Gastrocnemius medialis (tissue), 4 donors: ENCODE data around the gene XPC. TPM values are rescaled to one million over a fixed set of nuclear protein-coding genes. Genes with fewer than 3 reads are reported as not detected.
A peak's percentile ranks its signal among the peaks of the same experiment; 100 is the strongest.

Source experiments
- ATAC-seq, 2 donors: fragments of 150-250 bp; one replicate each; pipeline ENCODE4 v1.9.1; 2016
- DNase-seq, 2 donors: peaks; one replicate each; pipeline ENCODE4 v3.0.0-alpha.2; 2019
- H3K27ac ChIP-seq, 4 donors: fragments of 200-600 bp; sonication (generic); 1 replicate in 1 of 4; 2 replicates in 3 of 4; pipeline ENCODE4 v1.5.1; 2016 to 2018; ENCODE audit warnings: mild to moderate bottlenecking in 2 of 4, moderate library complexity in 1 of 4
- H3K27me3 ChIP-seq, 3 donors: fragments of 200-600 bp; sonication (generic) in 2 of 3; 1 replicate in 1 of 3; 2 replicates in 2 of 3; pipeline versions ENCODE4 v1.5.1 to v1.6.0; 2016 to 2019; ENCODE audit warnings: mild to moderate bottlenecking in 1 of 3, moderate library complexity in 1 of 3
- H3K36me3 ChIP-seq, 2 donors: fragments of 200-600 bp; sonication (generic) in 1 of 2; one replicate each; pipeline ENCODE4 v1.5.1; 2017 to 2018
- H3K4me1 ChIP-seq, 2 donors: fragments of 200-600 bp; sonication (generic) in 1 of 2; one replicate each; pipeline ENCODE4 v1.5.1; 2016 to 2017; ENCODE audit warnings: mild to moderate bottlenecking in 2 of 2
- H3K4me3 ChIP-seq, 4 donors: fragments of 200-600 bp; sonication (generic) in 3 of 4; 1 replicate in 1 of 4; 2 replicates in 3 of 4; pipeline ENCODE4 v1.5.1; 2016 to 2019; ENCODE audit warnings: mild to moderate bottlenecking in 2 of 4
- H3K9me3 ChIP-seq, 3 donors: fragments of 200-600 bp; sonication (generic) in 2 of 3; 1 replicate in 1 of 3; 2 replicates in 2 of 3; pipeline ENCODE4 v1.5.1; 2016 to 2019
- POLR2A ChIP-seq, 2 donors: fragments of 450-650 bp; IDR thresholded peaks; one replicate each; pipeline ENCODE4 v1.6.1; 2017; ENCODE audit warnings: antibody characterized with exemption in 2 of 2, mild to moderate bottlenecking in 2 of 2, moderate library complexity in 2 of 2
- in situ Hi-C, 4 donors: fragments of 200-750 bp; cut with MboI; loops; one replicate each; pipeline versions ENCODE4 v1.15.0 to v1.8.0; 2017; ENCODE audit warnings: low sequenced_read_pairs in 4 of 4
- intact Hi-C: fragments of 100-400 bp; cut with DNase I; formaldehyde crosslinking; loops from one replicate; pipeline ENCODE4 v1.15.1; 2023; ENCODE audit warnings: low total_unique reads
- total RNA-seq, 4 donors: library from RNA; depleted of rRNA; stranded (reverse); fragments of >200 nt; gene quantifications; one replicate each; pipeline versions ENCODE4 v1.1.0 to v1.2.3, GENCODE V29; 2016
- TF ChIP-seq, protein P1 (sequence below), 5 experiments: fragments of 450-650 bp in 3 of 5; fragments of 200-600 bp in 2 of 5; sonication (generic) in 2 of 5; IDR thresholded peaks in 4 of 5; conservative IDR thresholded peaks in 1 of 5; 1 replicate in 4 of 5; 2 replicates in 1 of 5; pipeline ENCODE4 v1.5.1; 2016 to 2019; ENCODE audit warnings: antibody characterized with exemption in 5 of 5, mild to moderate bottlenecking in 3 of 5, moderate library complexity in 3 of 5

The XPC gene
- total RNA-seq, 4 donors from 2014 or later = 22.0 to 30.6 (median 27.0) TPM

GRCh38 chr3:14186854-14187458 is 8.6 kb upstream of the XPC start:
- DNase-seq (no peak), ATAC-seq (no peak)
- intact Hi-C loops = no loop called here
- Histone ChIP-seq H3K9me3 (no peaks in the 10 kb centered on the region), H3K4me3 (no peak overlapping the region), H3K36me3 (peaks cover 0 to 44% of the 10 kb centered on the region in 2 donors), H3K27me3 (no peaks in the 10 kb centered on the region), H3K27ac (no peak overlapping the region), H3K4me1 (peaks cover 0 to 5% of the 10 kb centered on the region in 2 donors)
- in situ Hi-C loops = loop anchor here in 1 of 4 donors (10.0 kb wide), 1 partner anchor 292 kb away; no protein-coding TSS in a partner anchor
- TF ChIP-seq POLR2A (IDR thresholded peaks at IDR 0.05) = no peak
- TF ChIP-seq, protein P1, sequence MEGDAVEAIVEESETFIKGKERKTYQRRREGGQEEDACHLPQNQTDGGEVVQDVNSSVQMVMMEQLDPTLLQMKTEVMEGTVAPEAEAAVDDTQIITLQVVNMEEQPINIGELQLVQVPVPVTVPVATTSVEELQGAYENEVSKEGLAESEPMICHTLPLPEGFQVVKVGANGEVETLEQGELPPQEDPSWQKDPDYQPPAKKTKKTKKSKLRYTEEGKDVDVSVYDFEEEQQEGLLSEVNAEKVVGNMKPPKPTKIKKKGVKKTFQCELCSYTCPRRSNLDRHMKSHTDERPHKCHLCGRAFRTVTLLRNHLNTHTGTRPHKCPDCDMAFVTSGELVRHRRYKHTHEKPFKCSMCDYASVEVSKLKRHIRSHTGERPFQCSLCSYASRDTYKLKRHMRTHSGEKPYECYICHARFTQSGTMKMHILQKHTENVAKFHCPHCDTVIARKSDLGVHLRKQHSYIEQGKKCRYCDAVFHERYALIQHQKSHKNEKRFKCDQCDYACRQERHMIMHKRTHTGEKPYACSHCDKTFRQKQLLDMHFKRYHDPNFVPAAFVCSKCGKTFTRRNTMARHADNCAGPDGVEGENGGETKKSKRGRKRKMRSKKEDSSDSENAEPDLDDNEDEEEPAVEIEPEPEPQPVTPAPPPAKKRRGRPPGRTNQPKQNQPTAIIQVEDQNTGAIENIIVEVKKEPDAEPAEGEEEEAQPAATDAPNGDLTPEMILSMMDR (IDR thresholded peaks at IDR 0.05 in 4 of 5, conservative IDR thresholded peaks at IDR 0.05 in 1 of 5) = no peak

- Histone ChIP-seq H3K36me3 (peaks cover 0 to 51% of the 10 kb centered on the region in 2 donors), H3K4me3 (no peak overlapping the region)
- in situ Hi-C loops = loop anchor here in 1 of 4 donors (10.0 kb wide), 1 partner anchor 288 kb away; no protein-coding TSS in a partner anchor
Measured at GRCh38 chr3:14183015-14183577, 4.7 kb upstream of the XPC start.

DNA sequence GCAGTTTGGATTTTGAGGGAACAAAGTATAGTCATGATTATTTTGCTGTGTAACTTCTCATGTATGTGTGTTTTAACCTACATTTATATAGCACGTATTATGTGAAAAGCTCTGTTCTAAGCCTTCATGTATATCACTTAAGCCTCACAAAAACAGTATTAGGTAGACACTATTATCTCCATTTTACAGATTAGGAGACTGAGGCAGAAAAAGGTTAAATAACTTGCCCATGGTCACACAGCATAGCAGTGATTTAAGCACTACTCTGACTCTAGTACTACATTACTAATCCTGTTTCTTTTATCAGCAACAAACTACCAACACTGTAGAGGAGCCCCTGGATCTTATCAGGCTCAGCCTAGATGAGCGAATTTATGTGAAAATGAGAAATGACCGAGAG is 2.9 kb upstream of the XPC start:
- no peaks in the 10 kb centered on the region for H3K9me3 ChIP-seq
- TF ChIP-seq, protein P1 (IDR thresholded peaks at IDR 0.05 in 4 of 5, conservative IDR thresholded peaks at IDR 0.05 in 1 of 5) = no peak
- no peak for TF ChIP-seq POLR2A (IDR thresholded peaks at IDR 0.05)
- H3K27ac ChIP-seq = peak overlapping the region in 1 of 4 donors; percentile 66
- in situ Hi-C loops (loop anchor here in 1 of 4 donors (10.0 kb wide), 1 partner anchor 286 kb away; no protein-coding TSS in a partner anchor), intact Hi-C loops (no loop called here)
- H3K4me1 ChIP-seq = peaks cover 22 to 37% of the 10 kb centered on the region in 2 donors
- H3K4me3 ChIP-seq = no peak overlapping the region
- no peaks in the 10 kb centered on the region for H3K27me3 ChIP-seq
- peaks cover 0 to 39% of the 10 kb centered on the region in 2 donors for H3K36me3 ChIP-seq
- DNase-seq = no peak
- no peak for ATAC-seq

More at GRCh38 chr3:14183015-14183577, 4.7 kb upstream of the XPC start:
- H3K27me3 ChIP-seq = no peaks in the 10 kb centered on the region
- no peak overlapping the region for H3K27ac ChIP-seq
- H3K9me3 ChIP-seq = no peaks in the 10 kb centered on the region
- DNase-seq = no peak
- ATAC-seq = no peak
- peaks cover 10 to 24% of the 10 kb centered on the region in 2 donors for H3K4me1 ChIP-seq
- intact Hi-C loops = no loop called here
- TF ChIP-seq, protein P1 (IDR thresholded peaks at IDR 0.05 in 4 of 5, conservative IDR thresholded peaks at IDR 0.05 in 1 of 5) = no peak
- no peak for TF ChIP-seq POLR2A (IDR thresholded peaks at IDR 0.05)

DNA sequence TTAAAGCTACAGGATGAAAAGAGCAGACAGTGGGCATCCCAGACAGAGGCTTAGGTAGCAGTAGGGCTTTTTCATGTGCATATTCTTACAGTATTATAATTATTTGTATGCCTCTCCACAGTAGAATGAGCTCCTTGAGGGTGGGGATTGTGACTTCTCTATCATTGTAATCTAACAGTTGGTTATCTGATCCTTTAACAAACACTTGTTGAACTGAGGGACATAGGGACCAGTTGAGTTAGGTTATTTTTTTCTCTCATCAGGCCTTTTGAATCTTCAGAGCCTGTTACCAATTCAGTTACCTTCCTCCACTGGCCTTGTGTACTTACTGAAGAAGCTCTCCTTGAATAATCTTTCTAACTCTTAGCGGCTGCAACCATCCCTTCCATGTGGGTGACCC is 1.4 kb upstream of the XPC start:
- Histone ChIP-seq H3K27ac (peak overlapping the region in 2 of 4 donors; percentile 29 to 86), H3K4me3 (no peak overlapping the region), H3K36me3 (peaks cover 0 to 25% of the 10 kb centered on the region in 2 donors), H3K9me3 (no peaks in the 10 kb centered on the region), H3K4me1 (peaks cover 31 to 47% of the 10 kb centered on the region in 2 donors), H3K27me3 (no peaks in the 10 kb centered on the region)
- intact Hi-C loops (loop anchor here (2.0 to 5.0 kb wide), 2 partner anchors 25 to 1423 kb away; partner anchors contain the start of genes BTD and HACL1), in situ Hi-C loops (loop anchor here in 1 of 4 donors (10.0 kb wide), 1 partner anchor 285 kb away; no protein-coding TSS in a partner anchor)
- no peak for TF ChIP-seq POLR2A (IDR thresholded peaks at IDR 0.05)
- TF ChIP-seq, protein P1 (IDR thresholded peaks at IDR 0.05 in 4 of 5, conservative IDR thresholded peaks at IDR 0.05 in 1 of 5) = no peak
- no peak for DNase-seq
- no peak for ATAC-seq
